ENCODE measurements around the gene TAF6. TPM values are rescaled to one million over a fixed set of nuclear protein-coding genes. Genes with fewer than 3 reads are reported as not detected.

TAF6 gene
- total RNA-seq, 1 donor from 2014 or later: 34.9 TPM

DNA sequence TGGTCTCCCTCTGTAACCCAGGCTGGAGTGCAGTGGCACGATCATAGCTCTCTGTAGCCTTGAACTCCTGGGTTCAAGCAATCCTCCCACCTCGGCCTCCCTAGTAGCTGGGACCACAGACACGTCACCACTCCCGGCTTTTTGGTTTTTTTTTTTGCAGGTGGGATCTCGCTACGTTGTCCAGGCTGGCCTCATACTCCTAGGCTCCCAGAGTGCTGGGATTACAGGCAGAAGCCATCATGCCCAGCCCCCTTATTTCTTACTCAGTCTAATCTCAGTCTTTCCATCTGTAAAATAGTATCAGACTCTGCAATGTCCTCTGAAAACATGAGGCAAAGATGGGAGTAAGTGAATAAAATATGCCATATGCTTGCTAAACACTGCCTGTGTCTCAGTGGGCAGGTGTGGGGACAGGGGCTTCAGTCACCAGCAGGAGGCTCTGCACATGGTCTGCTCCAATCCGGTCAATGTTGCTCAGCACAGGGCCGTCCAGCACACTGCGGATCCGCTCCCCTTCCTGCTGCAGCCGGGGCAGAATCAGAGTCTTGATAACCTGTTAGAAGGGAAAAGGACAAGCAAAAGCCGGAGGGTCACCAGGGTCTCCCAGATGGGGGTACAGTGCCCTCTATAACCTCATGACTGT is 9.5 kb downstream of the TAF6 start:
- Histone ChIP-seq H3K4me1 (no peaks in the 10 kb centered on the region), H3K27me3 (no peaks in the 10 kb centered on the region), H3K27ac (no peak overlapping the region), H3K4me3 (no peak overlapping the region), H3K36me3 (peaks cover 85% of the 10 kb centered on the region), H3K9me3 (no peaks in the 10 kb centered on the region)
- DNase-seq (no peak), ATAC-seq (no peak)
- intact Hi-C loops (cut with DNase I): no loop called here
- TF ChIP-seq, protein P1, sequence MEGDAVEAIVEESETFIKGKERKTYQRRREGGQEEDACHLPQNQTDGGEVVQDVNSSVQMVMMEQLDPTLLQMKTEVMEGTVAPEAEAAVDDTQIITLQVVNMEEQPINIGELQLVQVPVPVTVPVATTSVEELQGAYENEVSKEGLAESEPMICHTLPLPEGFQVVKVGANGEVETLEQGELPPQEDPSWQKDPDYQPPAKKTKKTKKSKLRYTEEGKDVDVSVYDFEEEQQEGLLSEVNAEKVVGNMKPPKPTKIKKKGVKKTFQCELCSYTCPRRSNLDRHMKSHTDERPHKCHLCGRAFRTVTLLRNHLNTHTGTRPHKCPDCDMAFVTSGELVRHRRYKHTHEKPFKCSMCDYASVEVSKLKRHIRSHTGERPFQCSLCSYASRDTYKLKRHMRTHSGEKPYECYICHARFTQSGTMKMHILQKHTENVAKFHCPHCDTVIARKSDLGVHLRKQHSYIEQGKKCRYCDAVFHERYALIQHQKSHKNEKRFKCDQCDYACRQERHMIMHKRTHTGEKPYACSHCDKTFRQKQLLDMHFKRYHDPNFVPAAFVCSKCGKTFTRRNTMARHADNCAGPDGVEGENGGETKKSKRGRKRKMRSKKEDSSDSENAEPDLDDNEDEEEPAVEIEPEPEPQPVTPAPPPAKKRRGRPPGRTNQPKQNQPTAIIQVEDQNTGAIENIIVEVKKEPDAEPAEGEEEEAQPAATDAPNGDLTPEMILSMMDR (IDR thresholded peaks at IDR 0.05): no peak

DNA sequence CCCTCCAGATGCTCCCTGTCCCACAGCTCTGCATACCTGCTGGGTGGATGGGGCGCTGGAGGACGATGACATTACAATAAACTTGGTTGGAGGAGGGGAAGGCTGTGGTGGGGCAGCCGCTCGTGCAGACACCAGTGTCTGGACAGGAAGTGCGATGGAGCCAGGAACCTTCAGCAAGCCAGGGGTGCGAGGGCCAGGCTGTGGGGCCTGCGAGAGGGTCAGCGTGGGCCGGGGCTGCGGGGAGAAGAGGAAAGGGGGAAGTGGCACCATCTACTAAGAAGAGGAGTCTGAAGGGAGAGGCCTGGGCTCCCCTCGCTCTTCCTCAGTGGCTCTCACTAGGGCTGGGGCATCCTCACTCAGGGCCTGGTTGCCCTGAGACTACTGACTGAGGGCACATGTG is 11.3 kb downstream of the TAF6 start:
- H3K36me3 ChIP-seq: peaks cover 83% of the 10 kb centered on the region
- no peaks in the 10 kb centered on the region for H3K27me3 ChIP-seq
- intact Hi-C loops (cut with DNase I): no loop called here
- H3K9me3 ChIP-seq: no peaks in the 10 kb centered on the region
- H3K27ac ChIP-seq: no peak overlapping the region
- DNase-seq (no peak), ATAC-seq (no peak)
- H3K4me1 ChIP-seq: no peaks in the 10 kb centered on the region
- TF ChIP-seq, protein P1 (IDR thresholded peaks at IDR 0.05): no peak
- no peak overlapping the region for H3K4me3 ChIP-seq

DNA sequence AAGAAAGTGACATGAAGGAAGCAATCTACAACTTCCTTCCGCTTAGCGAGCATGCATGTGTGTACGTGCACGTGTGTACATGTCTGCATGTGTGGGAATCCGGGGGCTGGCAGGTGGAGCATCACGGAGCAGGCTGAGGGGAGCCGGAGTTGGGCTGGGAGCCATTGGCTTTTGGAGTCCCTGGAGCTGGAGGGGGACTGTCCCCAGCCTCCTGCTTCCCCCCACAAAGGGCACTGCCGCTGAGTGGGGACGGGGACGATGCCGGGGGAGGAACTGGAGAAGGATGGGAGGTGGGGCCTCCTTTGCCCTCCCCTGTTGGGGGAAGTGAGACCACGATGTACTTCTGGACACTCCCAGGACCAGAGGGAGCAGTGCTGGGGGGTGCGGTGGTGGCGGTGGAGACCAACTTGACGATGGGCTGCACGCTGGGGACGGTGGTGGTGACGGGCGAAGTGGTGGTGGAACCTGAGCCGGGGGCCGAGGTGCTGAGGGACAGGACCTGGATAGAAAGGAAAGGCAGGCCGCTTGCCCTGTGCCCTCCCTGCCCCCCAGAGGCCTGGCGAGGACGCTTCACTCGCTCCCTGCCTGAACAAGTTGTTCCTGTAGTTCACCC is 11.9 kb downstream of the TAF6 start:
- Histone ChIP-seq H3K36me3 (peaks cover 78% of the 10 kb centered on the region), H3K27ac (no peak overlapping the region), H3K4me3 (no peak overlapping the region), H3K27me3 (no peaks in the 10 kb centered on the region), H3K4me1 (peaks cover 4% of the 10 kb centered on the region), H3K9me3 (no peaks in the 10 kb centered on the region)
- ATAC-seq (no peak), DNase-seq (no peak)
- TF ChIP-seq, protein P1 (IDR thresholded peaks at IDR 0.05): no peak
- intact Hi-C loops (cut with DNase I): no loop called here

DNA sequence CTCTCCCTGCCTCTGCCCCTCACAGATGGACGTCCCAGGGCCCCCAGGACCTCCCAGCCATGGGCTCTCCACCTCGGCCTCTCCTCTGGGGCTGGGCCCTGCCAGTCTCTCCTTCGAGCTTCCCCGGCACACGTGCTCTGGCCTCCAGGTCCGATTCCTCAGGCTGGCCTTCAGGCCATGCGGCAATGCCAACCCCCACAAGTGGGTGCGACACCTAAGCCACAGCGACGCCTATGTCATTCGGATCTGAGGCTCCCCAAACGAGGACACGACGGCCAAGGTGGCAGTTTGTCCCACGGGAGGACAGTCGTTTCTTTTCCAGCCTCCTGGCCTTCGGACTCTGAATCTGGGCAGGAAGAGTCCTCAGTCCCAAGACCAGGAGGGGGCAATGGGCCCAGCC is 12.5 kb downstream of the TAF6 start:
- intact Hi-C loops (cut with DNase I): no loop called here
- DNase-seq: no peak
- peaks cover 72% of the 10 kb centered on the region for H3K36me3 ChIP-seq

DNA sequence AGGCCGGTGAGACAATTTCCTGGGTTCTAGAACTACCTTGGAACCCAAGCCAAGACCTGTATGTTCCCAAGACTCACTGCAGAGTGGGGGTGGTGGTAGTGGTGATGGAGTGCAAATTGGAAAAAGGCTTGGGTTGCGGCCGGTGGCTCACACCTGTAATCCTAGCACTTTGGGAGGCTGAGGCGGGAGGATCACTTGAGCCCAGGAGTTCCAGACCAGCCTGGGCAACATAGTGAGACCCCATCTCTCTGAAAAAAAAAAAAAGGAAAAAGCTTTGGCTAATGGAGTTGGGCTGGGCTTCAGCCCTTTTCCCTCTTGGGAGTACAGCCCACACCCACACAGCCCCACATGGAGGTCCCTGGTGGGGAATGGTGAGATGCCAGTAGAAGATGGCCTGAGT is 13.6 kb downstream of the TAF6 start:
- TF ChIP-seq, protein P1 (IDR thresholded peaks at IDR 0.05): no peak
- intact Hi-C loops (cut with DNase I): no loop called here
- no peak for DNase-seq
- Histone ChIP-seq H3K9me3 (no peaks in the 10 kb centered on the region), H3K27ac (no peak overlapping the region), H3K4me1 (peaks cover 11% of the 10 kb centered on the region), H3K27me3 (no peaks in the 10 kb centered on the region), H3K36me3 (peaks cover 62% of the 10 kb centered on the region), H3K4me3 (no peak overlapping the region)
- ATAC-seq: no peak

More for the DNA sequence above, 12.5 kb downstream of the TAF6 start:
- Histone ChIP-seq H3K27ac (no peak overlapping the region), H3K9me3 (no peaks in the 10 kb centered on the region), H3K4me3 (no peak overlapping the region), H3K27me3 (no peaks in the 10 kb centered on the region), H3K4me1 (peaks cover 7% of the 10 kb centered on the region)
- TF ChIP-seq, protein P1 (IDR thresholded peaks at IDR 0.05): no peak
- no peak for ATAC-seq
